ENCODE results near the gene SYPL1. TPM values are rescaled to one million over a fixed set of nuclear protein-coding genes. Genes with fewer than 3 reads are reported as not detected.

SYPL1 gene
- total and polyA plus RNA-seq, 7 donors = 66.3 to 113 (median 79.0) TPM

DNA sequence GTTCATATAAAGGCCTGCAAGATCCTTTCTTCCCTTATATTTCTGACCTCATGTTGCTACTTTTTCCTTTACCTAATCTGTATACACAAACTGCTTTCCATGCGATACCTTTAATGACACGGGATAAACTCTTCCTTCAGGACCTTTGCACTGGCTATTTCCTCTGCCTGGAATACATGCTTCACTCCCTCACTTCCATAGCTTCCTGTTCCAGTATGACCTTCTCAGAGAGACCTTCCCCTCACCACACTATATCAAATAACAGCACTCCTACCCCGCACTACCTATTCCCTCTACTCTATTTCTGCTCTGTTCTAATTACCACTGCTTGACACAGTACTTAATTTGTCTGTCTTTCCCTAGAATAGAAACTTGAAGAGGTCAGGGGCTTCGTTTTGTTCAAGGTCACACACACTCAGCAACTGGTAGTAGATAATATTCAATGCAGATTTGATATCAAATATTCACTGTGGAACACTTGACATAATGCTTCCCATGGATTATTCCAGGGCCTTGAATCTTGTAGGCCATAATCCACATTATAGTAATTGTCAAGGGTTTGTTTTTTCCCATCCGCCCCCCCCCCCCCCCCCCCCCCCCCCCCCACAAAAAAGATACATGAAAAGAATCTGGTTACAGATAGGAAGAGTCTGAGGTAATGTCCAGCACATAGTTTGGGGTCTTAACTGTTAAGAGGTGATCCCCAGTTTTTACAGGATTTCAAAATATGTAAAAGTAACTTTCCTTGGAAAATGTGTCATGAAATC is 11.1 kb downstream of the SYPL1 start:
- Histone ChIP-seq H3K36me3 (ENCODE audit: insufficient read depth in 1 of 2, low read depth in 1 of 2) (peaks cover 2 to 31% of the 10 kb centered on the region in 2 donors), H3K4me1 (peaks cover 71% of the 10 kb centered on the region), H3K9me3 (no peaks in the 10 kb centered on the region), H3K4me3 (no peak overlapping the region), H3K27me3 (ENCODE audit: insufficient read depth in 3 of 3, low read length in 2 of 3) (no peaks in the 10 kb centered on the region), H3K27ac (peak overlapping the region; percentile 57)
- TF ChIP-seq, protein P1, sequence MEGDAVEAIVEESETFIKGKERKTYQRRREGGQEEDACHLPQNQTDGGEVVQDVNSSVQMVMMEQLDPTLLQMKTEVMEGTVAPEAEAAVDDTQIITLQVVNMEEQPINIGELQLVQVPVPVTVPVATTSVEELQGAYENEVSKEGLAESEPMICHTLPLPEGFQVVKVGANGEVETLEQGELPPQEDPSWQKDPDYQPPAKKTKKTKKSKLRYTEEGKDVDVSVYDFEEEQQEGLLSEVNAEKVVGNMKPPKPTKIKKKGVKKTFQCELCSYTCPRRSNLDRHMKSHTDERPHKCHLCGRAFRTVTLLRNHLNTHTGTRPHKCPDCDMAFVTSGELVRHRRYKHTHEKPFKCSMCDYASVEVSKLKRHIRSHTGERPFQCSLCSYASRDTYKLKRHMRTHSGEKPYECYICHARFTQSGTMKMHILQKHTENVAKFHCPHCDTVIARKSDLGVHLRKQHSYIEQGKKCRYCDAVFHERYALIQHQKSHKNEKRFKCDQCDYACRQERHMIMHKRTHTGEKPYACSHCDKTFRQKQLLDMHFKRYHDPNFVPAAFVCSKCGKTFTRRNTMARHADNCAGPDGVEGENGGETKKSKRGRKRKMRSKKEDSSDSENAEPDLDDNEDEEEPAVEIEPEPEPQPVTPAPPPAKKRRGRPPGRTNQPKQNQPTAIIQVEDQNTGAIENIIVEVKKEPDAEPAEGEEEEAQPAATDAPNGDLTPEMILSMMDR (IDR thresholded peaks at IDR 0.05) = no peak
- DNase-seq (no peak), ATAC-seq (peak; percentile 31 to 68 (median 56))
- intact Hi-C loops (cut with DNase I) = no loop called here
- whole genome bisulfite sequencing, 3 donors = 40 to 51% (median 40%) methylated on average over 5 of the region's 5 CpGs

DNA sequence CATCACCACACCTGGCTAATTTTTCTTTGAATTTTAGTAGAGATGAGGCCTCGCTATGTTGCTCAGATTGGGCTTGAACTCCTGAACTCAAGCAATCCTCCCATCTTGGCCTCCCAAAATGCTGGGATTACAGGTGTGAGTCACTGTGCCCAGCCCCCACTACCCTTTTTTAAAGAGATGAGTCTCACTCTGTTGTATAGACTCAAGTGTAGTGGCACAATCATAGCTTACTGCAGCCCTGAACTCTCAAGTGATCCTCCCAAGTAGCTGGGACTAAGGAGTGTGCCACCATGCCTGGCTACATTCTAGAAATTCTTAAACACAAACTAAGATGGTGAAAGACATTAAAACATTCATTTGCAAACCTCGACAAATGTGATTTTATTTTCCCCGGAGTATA is 12.6 kb downstream of the SYPL1 start:
- Histone ChIP-seq H3K4me1 (peaks cover 56% of the 10 kb centered on the region), H3K27me3 (ENCODE audit: insufficient read depth in 3 of 3, low read length in 2 of 3) (no peaks in the 10 kb centered on the region), H3K4me3 (no peak overlapping the region), H3K36me3 (ENCODE audit: insufficient read depth in 1 of 2, low read depth in 1 of 2) (peaks cover 2 to 41% of the 10 kb centered on the region in 2 donors), H3K27ac (no peak overlapping the region), H3K9me3 (no peaks in the 10 kb centered on the region)
- no peak for DNase-seq
- ATAC-seq = peak in 3 of 4 donors; percentile 24 to 61 (median 55)
- WGBS, 3 donors = 89 to 90% (median 90%) methylated on average over 3 of the region's 3 CpGs
- TF ChIP-seq, protein P1 (IDR thresholded peaks at IDR 0.05) = no peak
- intact Hi-C loops (cut with DNase I) = no loop called here

DNA sequence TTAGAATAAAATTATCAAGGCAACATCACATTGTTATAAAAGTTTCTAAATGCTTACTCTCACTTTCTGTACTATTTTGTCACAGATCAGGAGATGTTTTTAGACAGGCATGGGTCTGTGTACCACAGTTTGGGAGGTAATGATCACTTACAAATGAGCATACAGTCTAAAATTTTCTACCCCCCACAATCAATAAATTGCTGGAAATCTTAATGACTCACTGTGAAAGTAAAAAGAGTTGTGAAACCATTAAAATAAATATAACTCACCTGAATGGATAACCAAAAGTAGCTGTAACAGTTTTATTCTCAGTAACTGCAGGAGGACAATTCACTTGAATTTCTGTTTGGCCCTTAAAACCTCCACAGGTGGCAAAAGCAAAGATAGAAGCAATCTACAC is 13.2 kb downstream of the SYPL1 start:
- Histone ChIP-seq H3K4me1 (peaks cover 50% of the 10 kb centered on the region), H3K36me3 (ENCODE audit: insufficient read depth in 1 of 2, low read depth in 1 of 2) (peaks cover under 1 to 45% of the 10 kb centered on the region in 2 donors), H3K27ac (no peak overlapping the region), H3K27me3 (ENCODE audit: insufficient read depth in 3 of 3, low read length in 2 of 3) (no peaks in the 10 kb centered on the region), H3K9me3 (no peaks in the 10 kb centered on the region), H3K4me3 (no peak overlapping the region)
- no peak for ATAC-seq
- DNase-seq = no peak
- intact Hi-C loops (cut with DNase I) = no loop called here
- TF ChIP-seq, protein P1 (IDR thresholded peaks at IDR 0.05) = no peak

DNA sequence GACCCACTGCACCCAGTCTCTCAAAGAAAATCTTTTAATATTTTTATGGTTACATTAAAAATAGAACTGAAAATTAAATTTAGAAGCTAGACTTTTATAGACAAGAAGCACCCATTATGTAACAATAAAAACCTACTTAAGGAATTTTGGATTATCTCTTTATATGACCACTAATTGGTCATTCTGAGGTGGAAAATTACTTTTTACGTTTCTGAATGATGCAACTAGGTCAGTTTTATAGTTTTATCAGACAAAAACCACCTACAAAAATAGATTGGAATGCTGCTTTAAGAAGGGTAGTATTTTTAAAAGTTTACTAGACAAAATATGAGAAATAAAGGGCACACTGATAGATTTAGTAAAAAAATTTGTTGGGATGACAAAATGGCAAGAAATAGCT is 16.5 kb downstream of the SYPL1 start:
- Histone ChIP-seq H3K4me1 (peaks cover 20% of the 10 kb centered on the region), H3K36me3 (ENCODE audit: insufficient read depth in 1 of 2, low read depth in 1 of 2) (peaks cover 3 to 72% of the 10 kb centered on the region in 2 donors), H3K27me3 (ENCODE audit: insufficient read depth in 3 of 3, low read length in 2 of 3) (no peaks in the 10 kb centered on the region), H3K4me3 (no peak overlapping the region), H3K9me3 (no peaks in the 10 kb centered on the region), H3K27ac (no peak overlapping the region)
- intact Hi-C loops (cut with DNase I) = no loop called here
- WGBS, 3 donors = 82 to 88% (median 85%) methylated on average over 1 of the region's 1 CpG
- ATAC-seq = no peak
- TF ChIP-seq, protein P1 (IDR thresholded peaks at IDR 0.05) = no peak
- no peak for DNase-seq

DNA sequence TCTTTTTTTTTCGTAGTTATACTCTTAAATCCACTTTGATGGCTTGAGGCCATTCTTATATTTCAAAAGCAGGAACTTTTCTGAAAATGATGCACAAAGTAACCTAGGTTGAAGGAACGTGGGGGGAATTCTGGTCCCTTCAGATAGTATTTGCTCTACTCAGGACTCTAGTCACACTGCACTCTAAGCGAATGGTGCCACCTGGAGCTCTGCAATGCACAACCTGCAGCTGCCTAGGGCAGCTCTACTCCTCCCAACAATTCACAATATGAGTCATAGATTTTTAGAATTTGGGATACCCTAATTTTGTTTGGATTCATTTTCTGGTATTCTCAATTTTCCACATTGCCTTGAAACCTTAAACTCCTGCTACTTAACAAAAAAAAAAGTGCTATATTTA is 17.3 kb downstream of the SYPL1 start:
- WGBS, 3 donors = 92 to 97% (median 92%) methylated on average over 3 of the region's 3 CpGs
- TF ChIP-seq, protein P1 (IDR thresholded peaks at IDR 0.05) = no peak
- intact Hi-C loops (cut with DNase I) = no loop called here
- Histone ChIP-seq H3K36me3 (ENCODE audit: insufficient read depth in 1 of 2, low read depth in 1 of 2) (peaks cover 3 to 81% of the 10 kb centered on the region in 2 donors), H3K9me3 (no peaks in the 10 kb centered on the region), H3K27me3 (ENCODE audit: insufficient read depth in 3 of 3, low read length in 2 of 3) (no peaks in the 10 kb centered on the region), H3K4me1 (peaks cover 11% of the 10 kb centered on the region), H3K4me3 (no peak overlapping the region), H3K27ac (no peak overlapping the region)
- ATAC-seq = peak in 1 of 4 donors; percentile 45
- no peak for DNase-seq

Measured in psoas muscle (tissue), 8 donors.